LNCaP clone FGC (cell line): ENCODE data around the gene AJM1.
"Not testable (repeated sequence)": the region's sequence is repeated elsewhere in the genome, so short reads cannot be mapped to it uniquely, and the experiment has no call there.

Experiments
- DNase-seq: peaks from one replicate; pipeline ENCODE4 v3.0.0-alpha.2; 2011; ENCODE audit warnings: low read depth
- H3K4me3 ChIP-seq: 2 replicates; pipeline ENCODE4 v1.5.1; 2011; ENCODE audit warnings: mild to moderate bottlenecking, low read depth, low read length, control low read depth
- TF ChIP-seq, protein P1 (sequence below): IDR thresholded peaks from 2 replicates; pipeline ENCODE4 v1.5.1; 2012; ENCODE audit warnings: mild to moderate bottlenecking; ENCODE audit not compliant: control insufficient read depth, insufficient read depth; ENCODE audit errors: extremely low read depth

AJM1 gene

DNA sequence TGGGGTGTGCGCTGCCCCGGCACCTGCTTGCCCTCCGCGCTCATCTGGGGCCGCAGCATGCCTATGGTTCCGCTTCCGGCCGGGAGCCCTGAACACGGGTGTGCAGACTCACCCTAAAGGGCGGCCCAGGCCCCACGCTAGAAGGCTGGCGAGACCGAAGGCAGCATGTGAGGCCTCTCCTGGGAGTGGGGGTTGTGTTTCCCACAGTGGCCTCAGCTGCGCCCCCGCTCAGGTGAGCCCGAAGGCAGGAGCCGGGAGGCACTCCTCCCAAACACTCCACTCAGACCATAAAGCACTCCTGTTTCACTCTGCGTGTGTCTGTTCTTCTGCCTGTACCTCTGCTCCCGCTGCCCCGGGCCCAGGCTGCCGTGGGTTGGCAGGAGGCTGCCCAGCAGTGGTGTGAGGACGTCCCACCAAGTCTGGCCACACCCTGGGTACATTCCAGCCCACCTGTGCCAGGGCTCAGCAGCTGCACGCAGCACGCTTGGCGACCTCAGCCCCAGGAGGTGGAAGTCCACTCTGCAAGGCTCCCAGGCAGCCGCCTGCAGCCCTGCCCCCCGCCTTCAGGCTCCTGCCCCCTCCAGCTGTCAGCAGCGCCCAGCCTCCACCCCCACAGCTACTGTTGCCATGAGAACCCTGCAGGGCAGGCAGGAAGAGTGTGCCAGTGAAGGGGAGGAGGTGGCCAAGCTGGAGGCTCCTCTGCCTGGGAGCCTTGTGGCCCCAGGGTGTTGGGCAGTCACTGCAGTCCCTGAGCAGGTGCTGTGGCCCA lies 1.2 kb upstream of the AJM1 start:
- peak; percentile 74 for DNase-seq
- H3K4me3 ChIP-seq, result peak overlapping the region; percentile 50; the same call in 1 of the 2 replicates
- TF ChIP-seq, protein P1, sequence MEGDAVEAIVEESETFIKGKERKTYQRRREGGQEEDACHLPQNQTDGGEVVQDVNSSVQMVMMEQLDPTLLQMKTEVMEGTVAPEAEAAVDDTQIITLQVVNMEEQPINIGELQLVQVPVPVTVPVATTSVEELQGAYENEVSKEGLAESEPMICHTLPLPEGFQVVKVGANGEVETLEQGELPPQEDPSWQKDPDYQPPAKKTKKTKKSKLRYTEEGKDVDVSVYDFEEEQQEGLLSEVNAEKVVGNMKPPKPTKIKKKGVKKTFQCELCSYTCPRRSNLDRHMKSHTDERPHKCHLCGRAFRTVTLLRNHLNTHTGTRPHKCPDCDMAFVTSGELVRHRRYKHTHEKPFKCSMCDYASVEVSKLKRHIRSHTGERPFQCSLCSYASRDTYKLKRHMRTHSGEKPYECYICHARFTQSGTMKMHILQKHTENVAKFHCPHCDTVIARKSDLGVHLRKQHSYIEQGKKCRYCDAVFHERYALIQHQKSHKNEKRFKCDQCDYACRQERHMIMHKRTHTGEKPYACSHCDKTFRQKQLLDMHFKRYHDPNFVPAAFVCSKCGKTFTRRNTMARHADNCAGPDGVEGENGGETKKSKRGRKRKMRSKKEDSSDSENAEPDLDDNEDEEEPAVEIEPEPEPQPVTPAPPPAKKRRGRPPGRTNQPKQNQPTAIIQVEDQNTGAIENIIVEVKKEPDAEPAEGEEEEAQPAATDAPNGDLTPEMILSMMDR, result no peak

DNA sequence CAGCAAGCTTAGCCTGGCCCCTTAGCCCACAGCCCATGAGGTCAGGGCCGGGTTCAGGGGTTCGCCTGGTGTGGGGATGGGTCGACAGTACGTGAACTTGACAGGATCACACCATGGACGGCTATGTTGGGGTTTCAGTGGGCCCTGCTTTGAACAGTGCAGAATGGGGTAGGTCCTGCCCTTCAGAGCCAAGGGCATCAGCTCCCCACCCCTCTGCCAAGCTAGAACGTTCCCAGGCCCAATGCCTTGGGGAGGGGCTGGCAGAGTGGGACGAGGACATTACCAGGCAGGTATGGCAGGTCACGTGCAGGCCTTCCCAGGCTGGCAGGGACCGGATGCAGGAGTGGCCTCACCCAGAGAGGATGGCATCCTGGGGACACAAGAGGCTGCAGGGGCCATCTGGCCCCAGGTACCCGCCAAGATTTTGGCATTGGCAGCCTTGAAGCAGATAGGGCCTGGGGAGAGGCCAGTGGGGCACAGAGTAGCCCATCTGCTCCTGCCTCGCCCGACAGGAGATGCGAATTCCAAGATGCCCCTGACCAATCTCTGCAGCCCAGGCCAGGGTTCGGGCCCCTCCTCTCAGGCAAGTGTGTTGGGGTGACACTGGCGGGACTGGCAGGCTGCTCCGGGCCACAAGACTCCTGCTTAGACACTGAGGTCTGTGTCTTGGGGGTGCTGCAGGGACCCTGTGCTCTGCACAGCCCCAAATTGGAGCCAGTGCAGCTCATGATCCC lies 465 bp upstream of the AJM1 start:
- H3K4me3 ChIP-seq, result peak overlapping the region; percentile 50
- DNase-seq, result peak; percentile 58

- H3K4me3 ChIP-seq, result peak overlapping the region; percentile 40
- DNase-seq, result not testable (repeated sequence)
Measured at GRCh38 chr9:136843159-136843800, 1.0 kb downstream of the AJM1 start.

GRCh38 chr9:136843801-136844740 lies 1.8 kb downstream of the AJM1 start:
- not testable (repeated sequence) for DNase-seq
- H3K4me3 ChIP-seq, result peak overlapping the region; percentile 40
- TF ChIP-seq, protein P1, result peak; percentile 46

DNA sequence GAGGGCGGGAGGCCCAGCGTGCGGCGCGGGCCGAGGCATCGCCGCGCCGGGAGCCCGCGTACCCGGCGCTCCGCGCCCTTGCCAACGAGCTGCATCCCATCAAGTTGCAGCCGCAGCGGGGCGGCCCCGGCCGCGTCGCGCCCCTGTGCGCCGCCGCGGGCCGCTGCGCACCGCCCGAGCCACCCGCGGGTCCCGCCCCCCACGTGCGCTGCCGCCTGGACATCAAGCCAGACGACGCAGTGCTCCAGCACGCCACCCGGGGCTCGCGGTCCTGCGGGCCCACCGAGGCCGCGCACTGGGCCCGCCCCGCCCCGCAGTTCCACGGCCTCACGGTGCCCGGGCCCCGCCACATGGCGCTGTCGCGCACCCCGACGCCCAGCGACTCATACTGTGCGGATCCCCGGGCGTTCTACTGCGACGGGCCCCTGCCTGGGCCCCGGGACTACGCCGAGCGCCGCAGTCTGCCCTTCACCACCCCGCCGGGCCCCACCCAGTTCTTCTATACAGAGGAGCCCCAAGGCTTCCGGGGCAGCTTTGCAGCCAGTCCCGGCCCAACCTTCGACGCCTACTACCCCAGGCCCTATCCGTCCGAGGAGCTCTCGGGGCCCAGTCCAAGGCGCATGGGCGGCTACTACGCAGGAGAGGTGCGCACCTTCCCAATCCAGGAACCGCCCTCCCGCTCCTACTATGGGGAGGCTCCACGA lies 2.6 kb downstream of the AJM1 start:
- no peak for DNase-seq
- H3K4me3 ChIP-seq, result no peak overlapping the region
- TF ChIP-seq, protein P1, result no peak

DNA sequence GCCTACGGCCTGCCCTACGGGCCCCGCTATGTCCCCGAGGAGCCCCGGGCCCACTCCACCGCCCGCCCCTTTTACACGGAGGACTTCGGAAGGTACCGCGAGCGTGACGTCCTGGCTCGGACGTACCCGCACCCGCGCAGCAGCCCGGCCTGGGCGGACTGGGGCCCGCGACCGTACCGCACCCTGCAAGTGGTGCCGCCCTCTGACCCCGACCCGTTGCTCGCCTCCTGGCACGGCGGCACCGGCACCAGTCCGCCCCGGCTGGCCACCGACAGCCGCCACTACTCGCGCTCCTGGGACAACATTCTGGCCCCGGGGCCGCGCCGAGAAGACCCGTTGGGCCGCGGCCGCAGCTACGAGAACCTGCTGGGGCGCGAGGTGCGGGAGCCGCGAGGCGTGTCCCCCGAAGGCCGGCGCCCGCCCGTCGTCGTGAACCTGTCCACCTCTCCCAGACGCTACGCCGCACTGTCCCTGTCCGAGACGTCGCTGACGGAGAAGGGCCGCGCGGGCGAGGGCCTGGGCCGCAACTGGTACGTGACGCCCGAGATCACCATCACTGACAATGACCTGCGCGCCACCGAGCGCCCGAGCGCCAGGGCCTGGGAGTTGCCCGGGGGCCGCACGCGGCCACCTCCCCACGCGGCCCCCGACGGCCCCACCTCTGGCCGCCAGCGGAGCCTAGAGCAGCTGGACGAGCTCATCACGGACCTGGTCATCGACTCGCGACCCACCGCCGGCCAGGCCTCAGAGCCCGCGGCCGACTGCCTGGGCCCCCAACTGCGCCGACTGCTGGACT lies 3.4 kb downstream of the AJM1 start:
- H3K4me3 ChIP-seq, result no peak overlapping the region
- TF ChIP-seq, protein P1, result no peak
- no peak for DNase-seq
